Stimulated activated naive B cell treated with anti-CD40 and anti-IgM and Interleukin-4, amounts not matched to agents 10 μg/mL and 1 μg/mL and 100 μg/mL, for 72 hours (primary cell): Measurements from ENCODE around the gene LRMDA.

ENCODE experiments used
- ATAC-seq, 2 donors: fragments of 150-1000 bp; cut with Tn5 transposase; replicated peaks; 2 replicates each; pipeline ENCODE4 v1.10.0; 2021; ENCODE audit warnings: moderate library complexity in 1 of 2
- DNase-seq: peaks from one replicate; pipeline ENCODE4 v3.0.0; 2021
- H3K27ac Mint-ChIP-seq: one replicate; pipeline ENCODE4 v1.8.0; 2022; ENCODE audit warnings: mild to moderate bottlenecking, mixed read lengths
- H3K27me3 Mint-ChIP-seq, 2 donors: one replicate each; pipeline ENCODE4 v1.8.0; 2022; ENCODE audit warnings: mixed read lengths in 2 of 2
- H3K36me3 Mint-ChIP-seq, 2 donors: one replicate each; pipeline ENCODE4 v1.8.0; 2022; ENCODE audit warnings: mixed read lengths in 2 of 2, mild to moderate bottlenecking in 1 of 2
- H3K4me1 Mint-ChIP-seq, 2 donors: one replicate each; pipeline ENCODE4 v1.8.0; 2022; ENCODE audit warnings: mixed read lengths in 2 of 2, mild to moderate bottlenecking in 1 of 2
- H3K4me3 Mint-ChIP-seq, 2 donors: one replicate each; pipeline ENCODE4 v1.8.0; 2022; ENCODE audit warnings: mild to moderate bottlenecking in 2 of 2, mixed read lengths in 2 of 2, moderate library complexity in 1 of 2
- H3K9me3 Mint-ChIP-seq, 2 donors: one replicate each; pipeline ENCODE4 v1.8.0; 2022; ENCODE audit warnings: mixed read lengths in 2 of 2, mild to moderate bottlenecking in 1 of 2

LRMDA gene

DNA sequence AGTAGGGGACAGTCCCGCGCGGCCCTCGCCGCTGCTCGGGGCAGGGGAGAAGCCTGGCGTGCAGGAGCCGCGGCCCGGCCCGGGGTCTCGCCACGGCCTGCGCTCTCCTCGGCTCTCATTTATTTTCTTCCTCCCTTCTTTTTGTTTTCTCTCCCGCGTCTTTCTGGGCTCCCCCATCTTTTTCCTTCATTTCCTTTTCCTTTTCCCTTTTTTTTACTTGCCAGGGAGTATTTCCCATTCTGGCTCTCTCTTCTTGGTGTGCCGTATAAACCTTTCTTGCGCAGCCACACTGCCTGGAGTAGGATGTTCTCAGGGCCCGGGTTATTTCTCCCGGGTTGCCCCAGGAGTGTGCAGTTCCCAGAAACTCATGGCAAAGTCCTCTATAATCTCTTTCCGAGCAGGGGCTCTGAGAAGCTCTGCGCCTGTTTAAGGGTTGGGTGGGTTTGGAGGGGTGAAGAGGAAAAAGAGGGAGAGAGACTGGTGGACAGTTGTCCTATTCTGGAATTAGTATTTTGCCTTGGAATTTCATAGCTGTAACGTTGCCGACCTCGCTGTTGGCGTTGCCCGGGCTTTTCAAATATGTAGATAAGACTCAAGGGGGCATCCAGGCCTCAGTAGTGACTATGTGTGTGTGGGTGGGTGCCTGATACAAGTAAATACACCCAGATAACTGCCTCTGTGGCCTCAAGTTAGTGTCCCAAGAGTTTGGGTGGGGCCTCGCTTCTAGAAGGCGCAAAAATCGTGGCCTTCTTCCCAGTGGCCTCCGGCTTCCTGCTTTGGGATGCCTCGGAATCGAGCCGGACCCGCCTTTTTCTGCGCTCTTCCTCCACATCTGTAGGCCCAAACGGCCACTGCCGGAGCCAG lies 25.6 kb upstream of the LRMDA start:
- peaks cover 4% of the 10 kb centered on the region in 2 donors for H3K9me3 Mint-ChIP-seq
- peaks cover 22 to 50% of the 10 kb centered on the region in 2 donors for H3K4me1 Mint-ChIP-seq
- peaks cover 3 to 7% of the 10 kb centered on the region in 2 donors for H3K36me3 Mint-ChIP-seq
- ATAC-seq (no peak), DNase-seq (no peak)
- peaks cover 65 to 91% of the 10 kb centered on the region in 2 donors for H3K27me3 Mint-ChIP-seq
- peak overlapping the region; percentile 85 for H3K27ac Mint-ChIP-seq
- peak overlapping the region in 1 of 2 donors; percentile 29 for H3K4me3 Mint-ChIP-seq

- ATAC-seq (no peak), DNase-seq (no peak)
- H3K9me3 Mint-ChIP-seq = peaks cover 4% of the 10 kb centered on the region in 2 donors
- no peak overlapping the region for H3K4me3 Mint-ChIP-seq
- H3K27ac Mint-ChIP-seq = no peak overlapping the region
- peaks cover 71 to 91% of the 10 kb centered on the region in 2 donors for H3K27me3 Mint-ChIP-seq
- peaks cover 3 to 7% of the 10 kb centered on the region in 2 donors for H3K36me3 Mint-ChIP-seq
- peaks cover 22 to 47% of the 10 kb centered on the region in 2 donors for H3K4me1 Mint-ChIP-seq
Observed at GRCh38 chr10:75406462-75407223, 24.8 kb upstream of the LRMDA start.

- Mint-ChIP-seq H3K27me3 (peaks cover 66 to 89% of the 10 kb centered on the region in 2 donors), H3K4me3 (peak overlapping the region; percentile 61 to 65), H3K36me3 (peaks cover 3 to 7% of the 10 kb centered on the region in 2 donors), H3K27ac (no peak overlapping the region), H3K9me3 (peaks cover 4% of the 10 kb centered on the region in 2 donors), H3K4me1 (peaks cover 21 to 41% of the 10 kb centered on the region in 2 donors)
- DNase-seq (no peak), ATAC-seq (no peak)
Observed at GRCh38 chr10:75407224-75407712, 24.2 kb upstream of the LRMDA start.

GRCh38 chr10:75407713-75408508 lies 23.5 kb upstream of the LRMDA start:
- no peak for ATAC-seq
- Mint-ChIP-seq H3K9me3 (peaks cover 4% of the 10 kb centered on the region in 2 donors), H3K27me3 (peaks cover 63 to 87% of the 10 kb centered on the region in 2 donors), H3K4me3 (peak overlapping the region; percentile 61 to 80), H3K36me3 (peaks cover 3 to 7% of the 10 kb centered on the region in 2 donors), H3K27ac (no peak overlapping the region), H3K4me1 (peaks cover 16 to 34% of the 10 kb centered on the region in 2 donors)
- DNase-seq = no peak

DNA sequence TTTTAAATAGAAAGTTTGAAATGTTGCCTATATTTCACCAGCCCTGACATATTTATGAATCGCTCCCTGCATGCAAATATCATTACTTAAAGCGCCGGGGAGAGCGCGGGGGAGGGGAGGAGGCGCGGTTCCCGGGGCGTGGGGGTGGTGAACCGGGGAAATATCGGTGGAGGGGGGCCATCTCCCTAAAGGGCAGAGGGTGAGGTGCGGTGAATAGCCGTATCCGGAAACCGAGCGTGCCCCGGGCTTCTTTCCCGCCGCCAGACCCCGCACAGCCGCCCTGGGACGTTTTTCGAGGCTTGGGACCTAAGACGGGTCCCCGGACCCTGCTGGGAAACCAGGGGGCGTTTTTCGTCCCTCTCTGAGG lies 22.9 kb upstream of the LRMDA start:
- DNase-seq (no peak), ATAC-seq (no peak)
- H3K27me3 Mint-ChIP-seq = peaks cover 61 to 86% of the 10 kb centered on the region in 2 donors
- peaks cover 11 to 28% of the 10 kb centered on the region in 2 donors for H3K4me1 Mint-ChIP-seq
- no peak overlapping the region for H3K27ac Mint-ChIP-seq
- H3K4me3 Mint-ChIP-seq = peak overlapping the region; percentile 47 to 80
- H3K9me3 Mint-ChIP-seq = peaks cover 4% of the 10 kb centered on the region in 2 donors
- H3K36me3 Mint-ChIP-seq = peaks cover 3 to 7% of the 10 kb centered on the region in 2 donors

DNA sequence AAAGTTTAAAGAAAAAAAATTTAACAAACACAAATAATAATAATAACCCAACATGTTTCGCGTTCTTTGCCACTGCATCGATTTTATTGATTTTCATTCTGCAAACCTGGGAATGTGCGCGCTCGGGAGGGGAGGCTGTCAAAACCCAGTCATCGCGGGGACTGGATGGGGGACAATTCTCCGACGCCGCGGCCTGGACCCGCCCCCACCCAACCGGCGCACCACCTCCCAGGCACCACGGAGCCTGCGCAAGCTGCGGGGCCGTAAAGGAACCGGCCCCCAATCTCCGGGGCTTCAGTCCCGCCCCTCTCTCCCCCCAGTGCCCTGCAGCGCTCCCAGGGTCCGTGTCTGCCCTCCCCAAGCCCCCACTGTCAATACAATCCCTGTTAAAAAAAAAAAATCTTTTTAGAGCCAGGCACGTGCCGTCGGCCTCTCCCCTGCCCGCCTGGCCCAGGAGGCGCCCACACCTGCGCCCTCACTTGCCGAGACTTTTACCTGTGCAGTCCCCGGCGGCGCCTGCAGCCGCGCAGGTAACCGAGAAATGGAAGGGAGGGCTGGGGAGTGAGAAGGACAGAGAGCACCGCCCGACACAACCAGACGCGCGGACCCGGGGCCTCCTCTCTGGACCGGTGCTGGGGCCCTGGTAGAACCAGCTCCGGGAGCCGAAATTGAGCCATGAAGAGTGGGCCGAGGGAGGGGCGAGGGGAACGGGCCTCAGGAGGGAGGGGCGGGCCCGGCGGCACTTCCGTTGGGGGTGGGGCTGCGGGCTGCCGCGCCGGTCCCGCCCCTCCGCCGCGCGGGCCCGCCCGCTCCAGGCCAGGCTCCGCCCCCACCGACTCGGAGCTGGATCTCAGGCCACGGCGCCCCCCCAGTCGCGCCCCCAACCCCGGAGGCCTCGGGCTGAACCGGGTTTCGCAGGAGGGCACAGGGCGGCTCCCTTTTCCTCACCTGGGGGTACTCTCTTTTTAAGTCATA lies 22.2 kb upstream of the LRMDA start:
- peaks cover 7 to 21% of the 10 kb centered on the region in 2 donors for H3K4me1 Mint-ChIP-seq
- peak overlapping the region; percentile 77 to 80 for H3K4me3 Mint-ChIP-seq
- ATAC-seq (peak; percentile 51 to 61), DNase-seq (no peak)
- H3K27me3 Mint-ChIP-seq = peaks cover 60 to 86% of the 10 kb centered on the region in 2 donors
- H3K27ac Mint-ChIP-seq = no peak overlapping the region
- H3K36me3 Mint-ChIP-seq = peaks cover 3 to 4% of the 10 kb centered on the region in 2 donors
- peaks cover 4% of the 10 kb centered on the region in 2 donors for H3K9me3 Mint-ChIP-seq

GRCh38 chr10:75410132-75411005 lies 21.1 kb upstream of the LRMDA start:
- no peak overlapping the region for H3K27ac Mint-ChIP-seq
- H3K4me3 Mint-ChIP-seq = peak overlapping the region; percentile 50 to 62
- no peak for DNase-seq
- H3K9me3 Mint-ChIP-seq = peaks cover 4% of the 10 kb centered on the region in 2 donors
- no peak for ATAC-seq
- peaks cover 7 to 20% of the 10 kb centered on the region in 2 donors for H3K4me1 Mint-ChIP-seq
- H3K36me3 Mint-ChIP-seq = peaks cover 3 to 4% of the 10 kb centered on the region in 2 donors
- H3K27me3 Mint-ChIP-seq = peaks cover 64 to 81% of the 10 kb centered on the region in 2 donors

GRCh38 chr10:75414527-75414926 lies 16.9 kb upstream of the LRMDA start:
- Mint-ChIP-seq H3K9me3 (peaks cover 0 to 3% of the 10 kb centered on the region in 2 donors), H3K36me3 (no peaks in the 10 kb centered on the region), H3K27ac (no peak overlapping the region), H3K4me3 (no peak overlapping the region), H3K4me1 (peaks cover 0 to under 1% of the 10 kb centered on the region in 2 donors), H3K27me3 (peaks cover 49 to 71% of the 10 kb centered on the region in 2 donors)
- no peak for DNase-seq
- no peak for ATAC-seq

- H3K27me3 Mint-ChIP-seq = peaks cover 29 to 55% of the 10 kb centered on the region in 2 donors
- H3K36me3 Mint-ChIP-seq = no peaks in the 10 kb centered on the region
- ATAC-seq = no peak
- H3K9me3 Mint-ChIP-seq = peaks cover 0 to 2% of the 10 kb centered on the region in 2 donors
- no peak for DNase-seq
- no peak overlapping the region for H3K4me3 Mint-ChIP-seq
- no peak overlapping the region for H3K27ac Mint-ChIP-seq
- H3K4me1 Mint-ChIP-seq = no peaks in the 10 kb centered on the region
Observed at GRCh38 chr10:75417522-75417927, 13.9 kb upstream of the LRMDA start.

GRCh38 chr10:75418293-75418692 lies 13.1 kb upstream of the LRMDA start:
- Mint-ChIP-seq H3K9me3 (peaks cover 0 to 2% of the 10 kb centered on the region in 2 donors), H3K4me1 (no peaks in the 10 kb centered on the region), H3K27me3 (peaks cover 31 to 50% of the 10 kb centered on the region in 2 donors), H3K4me3 (no peak overlapping the region), H3K36me3 (no peaks in the 10 kb centered on the region), H3K27ac (no peak overlapping the region)
- ATAC-seq (no peak), DNase-seq (no peak)

DNA sequence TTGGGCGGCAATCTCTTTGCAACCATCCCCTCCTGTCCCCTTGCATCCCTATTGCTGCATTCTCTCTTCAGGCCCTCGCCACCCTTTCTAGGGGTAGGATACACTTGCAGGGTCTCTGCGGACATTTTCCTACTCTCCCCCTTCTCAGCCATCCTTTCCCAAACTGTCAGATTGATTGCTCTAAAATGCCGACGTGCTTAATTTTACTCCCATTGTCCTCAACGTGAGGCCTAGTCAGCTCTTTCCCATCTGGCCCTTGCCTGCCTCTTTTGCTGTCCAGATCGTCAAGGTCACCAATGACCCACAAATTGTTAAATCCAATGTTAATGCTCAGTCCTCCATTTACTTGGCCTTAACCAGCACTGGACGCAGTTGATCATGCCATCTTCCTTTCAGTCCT lies 12.7 kb upstream of the LRMDA start:
- Mint-ChIP-seq H3K4me1 (no peaks in the 10 kb centered on the region), H3K9me3 (peaks cover 0 to 2% of the 10 kb centered on the region in 2 donors), H3K36me3 (no peaks in the 10 kb centered on the region), H3K4me3 (no peak overlapping the region), H3K27me3 (peaks cover 28 to 45% of the 10 kb centered on the region in 2 donors), H3K27ac (no peak overlapping the region)
- DNase-seq = no peak
- no peak for ATAC-seq

DNA sequence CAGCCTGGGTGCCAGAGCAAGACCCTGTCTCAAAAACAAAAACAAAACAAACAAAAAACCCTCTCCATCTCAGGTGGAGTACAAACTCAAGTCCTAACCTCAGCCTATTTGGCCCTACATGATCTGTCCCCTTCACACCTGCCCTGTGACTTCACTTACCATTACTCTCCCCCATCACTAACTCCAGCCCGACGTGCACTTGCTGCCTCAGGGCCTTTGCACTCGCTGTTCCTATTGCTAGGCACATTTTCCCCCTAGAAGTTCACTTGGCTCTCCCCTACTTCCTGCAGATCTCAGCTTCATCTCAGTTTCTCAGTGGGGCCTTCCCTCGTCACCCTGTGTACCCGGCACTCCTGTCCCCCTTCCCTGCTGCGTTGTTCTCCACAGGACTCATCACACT lies 8.5 kb upstream of the LRMDA start:
- Mint-ChIP-seq H3K27ac (no peak overlapping the region), H3K27me3 (peaks cover 12 to 19% of the 10 kb centered on the region in 2 donors), H3K36me3 (no peaks in the 10 kb centered on the region), H3K4me3 (no peak overlapping the region), H3K9me3 (no peaks in the 10 kb centered on the region), H3K4me1 (no peaks in the 10 kb centered on the region)
- no peak for ATAC-seq
- no peak for DNase-seq
